Transverse colon (tissue), 4 donors: Measurements from ENCODE around the gene MTHFD2L. TPM values are rescaled to one million over a fixed set of nuclear protein-coding genes. Genes with fewer than 3 reads are reported as not detected.

Experiments used
- DNase-seq: peaks from one replicate; pipeline ENCODE4 v3.0.0-alpha.2; 2019
- H3K27ac ChIP-seq, 4 donors: fragments of 200-600 bp; sonication (generic); 2 replicates each; pipeline ENCODE4 v1.5.1; 2016 to 2018; ENCODE audit warnings: inconsistent platforms in 4 of 4
- H3K27me3 ChIP-seq: fragments of 200-600 bp; sonication (generic); 2 replicates; pipeline ENCODE4 v1.5.1; 2017; ENCODE audit warnings: inconsistent platforms
- H3K36me3 ChIP-seq, 4 donors: fragments of 200-600 bp; sonication (generic); 2 replicates each; pipeline ENCODE4 v1.5.1; 2017 to 2019; ENCODE audit warnings: inconsistent platforms in 4 of 4
- H3K4me1 ChIP-seq, 4 donors: fragments of 200-600 bp; sonication (generic); 2 replicates each; pipeline ENCODE4 v1.5.1; 2017 to 2020; ENCODE audit warnings: inconsistent platforms in 4 of 4
- H3K4me3 ChIP-seq, 4 donors: fragments of 200-600 bp; sonication (generic); 1 replicate in 1 of 4; 2 replicates in 3 of 4; pipeline versions ENCODE4 v1.5.1 to v1.6.1; 2017 to 2019; ENCODE audit warnings: inconsistent platforms in 4 of 4
- H3K9me3 ChIP-seq, 2 donors: fragments of 200-600 bp; sonication (generic); 2 replicates each; pipeline ENCODE4 v1.5.1; 2017 to 2019; ENCODE audit warnings: inconsistent platforms in 2 of 2
- EP300 ChIP-seq: sonication (generic); formaldehyde crosslinking; IDR thresholded peaks from one replicate; pipeline ENCODE4 v1.6.1; 2017; ENCODE audit warnings: antibody characterized with exemption, low read depth
- POLR2A ChIP-seq: fragments of 450-650 bp; IDR thresholded peaks from one replicate; pipeline ENCODE4 v1.6.1; 2016; ENCODE audit warnings: antibody characterized with exemption, mild to moderate bottlenecking, moderate library complexity
- POLR2AphosphoS5 ChIP-seq, 3 donors: sonication (generic); formaldehyde crosslinking; IDR thresholded peaks; one replicate each; pipeline ENCODE4 v1.6.1; 2016; ENCODE audit warnings: antibody characterized with exemption in 3 of 3
- WGBS, 2 donors: methylation state at CpG; one replicate each; pipeline ENCODE4 v1.1.5; 2018; ENCODE audit warnings: low coverage in 1 of 2; 5-methylcytosine and 5-hydroxymethylcytosine counted together
- in situ Hi-C, 4 donors: fragments of 200-750 bp; cut with MboI; loops; one replicate each; pipeline versions ENCODE4 v1.15.0 to v1.15.1; 2017; ENCODE audit warnings: low sequenced_read_pairs in 3 of 4, low pct_ligation_motif_present in 1 of 4, low pct_unique_long_range_greater_than_20kb in 1 of 4
- intact Hi-C: fragments of 100-400 bp; cut with DNase I; formaldehyde crosslinking; loops from one replicate; pipeline ENCODE4 v1.15.1; 2023; ENCODE audit warnings: low total_unique reads
- total RNA-seq, 4 donors: library from RNA; depleted of rRNA; stranded (reverse); fragments of >200 nt; gene quantifications; one replicate each; pipeline ENCODE4 v1.1.0, GENCODE V29; 2016
- TF ChIP-seq, protein P1 (sequence below), 5 experiments: fragments of 200-600 bp in 3 of 5; fragments of 450-650 bp in 2 of 5; sonication (generic) in 3 of 5; IDR thresholded peaks; 1 replicate in 2 of 5; 2 replicates in 3 of 5; pipeline ENCODE4 v1.5.1; 2016 to 2017; ENCODE audit warnings: antibody characterized with exemption in 5 of 5, inconsistent platforms in 3 of 5, mild to moderate bottlenecking in 2 of 5, moderate library complexity in 1 of 5

Gene MTHFD2L
- total RNA-seq, 4 donors from 2014 or later = 7.6 to 18.1 (median 12.7) TPM

DNA sequence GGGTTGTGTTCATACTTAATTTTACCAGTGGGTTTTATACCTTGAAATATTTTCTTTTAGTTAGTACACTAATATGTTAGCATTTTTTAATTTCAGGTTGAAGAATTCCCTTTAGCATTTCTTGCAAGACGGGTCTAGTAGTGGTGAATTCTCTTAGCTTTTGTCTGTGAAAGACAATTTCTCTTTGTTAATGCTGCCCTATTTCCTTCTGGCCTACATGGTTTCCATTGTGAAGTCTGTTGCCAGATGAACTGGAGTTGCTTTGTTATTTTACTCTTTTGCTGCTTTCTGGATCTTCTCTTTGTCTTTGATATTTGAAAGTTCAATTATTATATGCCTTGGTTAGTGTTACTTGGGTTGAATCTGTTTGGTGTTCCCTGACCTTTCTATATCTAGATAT lies 25.0 kb upstream of the MTHFD2L start:
- peaks cover 2 to 5% of the 10 kb centered on the region in 2 donors for H3K9me3 ChIP-seq
- H3K27me3 ChIP-seq = no peaks in the 10 kb centered on the region
- in situ Hi-C loops (loop anchor here in 3 of 4 donors (10.0 to 25.0 kb wide), 4 partner anchors 88 to 821 kb away; partner anchors contain the start of genes CXCL1 (in 1 of the 3) and PF4V1 (in 1 of the 3)), intact Hi-C loops (loop anchor here (5.0 kb wide), 1 partner anchor 471 kb away; no protein-coding TSS in a partner anchor)
- no peak for TF ChIP-seq POLR2A
- H3K27ac ChIP-seq = no peak overlapping the region
- H3K4me3 ChIP-seq = no peak overlapping the region
- 93 to 97% methylated on average over 1 of the region's 1 CpG for WGBS, 2 donors
- no peaks in the 10 kb centered on the region for H3K4me1 ChIP-seq
- no peaks in the 10 kb centered on the region for H3K36me3 ChIP-seq
- DNase-seq = no peak

DNA sequence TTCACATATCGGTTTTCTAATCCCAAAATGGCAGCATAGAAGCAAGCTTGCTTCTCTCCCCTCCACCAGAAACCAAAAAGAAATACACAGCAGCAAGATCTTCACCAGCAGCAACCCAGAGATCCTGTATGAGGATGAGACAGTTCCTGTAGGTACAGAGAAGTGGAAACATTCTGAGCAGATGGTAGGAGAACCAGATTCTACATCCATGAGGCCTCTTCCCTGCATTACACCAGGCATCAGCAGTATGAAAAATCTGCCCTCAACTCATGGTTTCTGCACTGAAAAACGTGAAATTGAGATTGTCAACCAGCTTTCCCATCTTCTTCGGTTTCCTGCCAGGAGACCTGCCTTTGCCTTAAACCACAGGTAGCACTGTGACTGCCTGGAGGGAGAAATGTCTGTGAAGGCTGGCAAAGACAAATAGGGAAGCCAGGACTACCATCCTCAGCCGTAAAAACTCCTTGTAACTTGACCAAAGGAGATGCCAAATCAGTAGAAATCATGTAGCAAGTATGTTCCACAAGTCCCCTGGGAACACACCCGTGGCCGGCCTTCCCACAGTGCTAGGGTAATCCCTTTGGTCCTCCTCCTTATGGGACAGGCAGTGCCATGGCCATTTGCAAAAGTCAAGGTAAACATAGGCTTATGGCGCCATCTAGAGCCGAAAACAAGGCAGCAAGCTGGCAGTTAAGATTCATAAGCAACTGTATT lies 24.0 kb upstream of the MTHFD2L start:
- WGBS, 2 donors = 32 to 51% methylated on average over 2 to 8 of the region's 8 CpGs
- Histone ChIP-seq H3K27ac (no peak overlapping the region), H3K4me1 (no peaks in the 10 kb centered on the region), H3K27me3 (no peaks in the 10 kb centered on the region), H3K4me3 (no peak overlapping the region), H3K9me3 (peaks cover 2 to 5% of the 10 kb centered on the region in 2 donors), H3K36me3 (no peaks in the 10 kb centered on the region)
- in situ Hi-C loops (loop anchor here in 3 of 4 donors (10.0 to 25.0 kb wide), 4 partner anchors 89 to 822 kb away; partner anchors contain the start of genes CXCL1 (in 1 of the 3) and PF4V1 (in 1 of the 3)), intact Hi-C loops (loop anchor here (5.0 kb wide), 1 partner anchor 472 kb away; no protein-coding TSS in a partner anchor)
- TF ChIP-seq POLR2A = no peak
- TF ChIP-seq, protein P1, sequence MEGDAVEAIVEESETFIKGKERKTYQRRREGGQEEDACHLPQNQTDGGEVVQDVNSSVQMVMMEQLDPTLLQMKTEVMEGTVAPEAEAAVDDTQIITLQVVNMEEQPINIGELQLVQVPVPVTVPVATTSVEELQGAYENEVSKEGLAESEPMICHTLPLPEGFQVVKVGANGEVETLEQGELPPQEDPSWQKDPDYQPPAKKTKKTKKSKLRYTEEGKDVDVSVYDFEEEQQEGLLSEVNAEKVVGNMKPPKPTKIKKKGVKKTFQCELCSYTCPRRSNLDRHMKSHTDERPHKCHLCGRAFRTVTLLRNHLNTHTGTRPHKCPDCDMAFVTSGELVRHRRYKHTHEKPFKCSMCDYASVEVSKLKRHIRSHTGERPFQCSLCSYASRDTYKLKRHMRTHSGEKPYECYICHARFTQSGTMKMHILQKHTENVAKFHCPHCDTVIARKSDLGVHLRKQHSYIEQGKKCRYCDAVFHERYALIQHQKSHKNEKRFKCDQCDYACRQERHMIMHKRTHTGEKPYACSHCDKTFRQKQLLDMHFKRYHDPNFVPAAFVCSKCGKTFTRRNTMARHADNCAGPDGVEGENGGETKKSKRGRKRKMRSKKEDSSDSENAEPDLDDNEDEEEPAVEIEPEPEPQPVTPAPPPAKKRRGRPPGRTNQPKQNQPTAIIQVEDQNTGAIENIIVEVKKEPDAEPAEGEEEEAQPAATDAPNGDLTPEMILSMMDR (IDR thresholded peaks at IDR 0.05) = peak; percentile 70 to 78 (median 76)
- DNase-seq = peak; percentile 82

DNA sequence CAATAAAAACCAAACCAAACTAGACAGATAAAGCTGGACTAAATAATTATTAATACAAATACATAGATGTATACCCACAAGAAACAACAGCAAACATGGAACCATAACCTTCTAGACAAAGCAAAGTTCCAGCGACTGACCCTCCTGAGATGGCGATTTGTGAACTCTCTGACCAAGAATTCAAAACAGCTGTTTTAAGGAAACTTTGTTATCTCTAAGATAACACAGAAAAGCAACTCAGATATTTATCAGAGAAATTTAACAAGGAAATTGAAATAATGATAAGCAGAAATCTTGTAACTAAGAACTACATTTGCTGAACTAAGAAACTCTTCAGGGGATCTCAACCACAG lies 23.4 kb upstream of the MTHFD2L start:
- intact Hi-C loops = loop anchor here (5.0 kb wide), 1 partner anchor 472 kb away; no protein-coding TSS in a partner anchor
- Histone ChIP-seq H3K36me3 (no peaks in the 10 kb centered on the region), H3K27me3 (no peaks in the 10 kb centered on the region), H3K9me3 (peaks cover 2 to 5% of the 10 kb centered on the region in 2 donors), H3K27ac (no peak overlapping the region), H3K4me3 (no peak overlapping the region), H3K4me1 (no peaks in the 10 kb centered on the region)
- TF ChIP-seq POLR2A = no peak
- TF ChIP-seq EP300 = no peak
- TF ChIP-seq POLR2AphosphoS5 (IDR thresholded peaks at IDR 0.05) = no peak
- TF ChIP-seq, protein P1 (IDR thresholded peaks at IDR 0.05) = no peak
- in situ Hi-C loops = loop anchor here in 3 of 4 donors (10.0 to 25.0 kb wide), 4 partner anchors 90 to 822 kb away; partner anchors contain the start of genes CXCL1 (in 1 of the 3) and PF4V1 (in 1 of the 3)
- DNase-seq = no peak
- 48 to 64% methylated on average over 2 of the region's 2 CpGs for WGBS, 2 donors

DNA sequence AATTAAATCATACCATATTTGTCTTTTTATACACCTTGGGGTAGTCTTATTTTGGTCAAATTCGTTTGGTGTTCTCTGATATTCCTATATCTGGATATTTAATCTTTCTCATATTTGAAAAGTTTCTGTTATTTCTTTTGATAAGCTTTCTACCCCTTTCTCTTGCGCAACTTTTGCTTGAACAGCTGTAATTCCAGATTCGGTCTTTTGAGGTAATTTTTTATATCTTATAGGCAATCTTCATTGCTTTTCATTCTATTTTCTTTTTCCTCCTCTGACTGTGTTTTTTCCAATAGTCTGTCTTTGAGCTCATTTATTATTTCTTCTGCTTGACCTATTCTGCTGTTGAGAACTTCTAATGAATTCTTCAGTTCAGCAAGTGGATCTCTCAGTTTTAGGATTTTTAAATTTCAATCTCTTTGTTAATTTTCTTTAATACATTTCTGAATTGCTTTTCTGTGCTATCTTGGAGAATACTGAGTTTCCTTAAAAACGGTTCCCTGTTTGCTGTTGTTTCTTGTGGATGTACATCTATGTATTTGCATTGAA lies 11.3 kb upstream of the MTHFD2L start:
- 83 to 87% methylated on average over 3 to 4 of the region's 4 CpGs for WGBS, 2 donors
- in situ Hi-C loops (loop anchor here in 1 of 4 donors (25.0 kb wide), 2 partner anchors 284 to 834 kb away; partner anchors contain the start of genes CXCL1 and PF4V1), intact Hi-C loops (no loop called here)
- DNase-seq = no peak
- Histone ChIP-seq H3K9me3 (peaks cover 0 to 4% of the 10 kb centered on the region in 2 donors), H3K36me3 (no peaks in the 10 kb centered on the region), H3K27ac (no peak overlapping the region), H3K4me3 (no peak overlapping the region), H3K4me1 (no peaks in the 10 kb centered on the region), H3K27me3 (peaks cover 8% of the 10 kb centered on the region)
- TF ChIP-seq POLR2AphosphoS5 (IDR thresholded peaks at IDR 0.05) = no peak
- TF ChIP-seq POLR2A = no peak
- TF ChIP-seq, protein P1 (IDR thresholded peaks at IDR 0.05) = no peak
- no peak for TF ChIP-seq EP300
